Medulla oblongata (tissue), 1 donor: ENCODE results near the gene SDCCAG8.

ENCODE experiments used
- DNase-seq: peaks from one replicate; pipeline ENCODE4 v3.0.0-alpha.2; 2015; ENCODE audit errors: extremely low spot score

SDCCAG8 gene

GRCh38 chr1:243483071-243483771 is 227.4 kb downstream of the SDCCAG8 start:
- DNase-seq: no peak

- no peak for DNase-seq
These were observed 228.1 kb downstream of the SDCCAG8 start for GRCh38 chr1:243483952-243484351.

GRCh38 chr1:243487036-243487648 is 231.3 kb downstream of the SDCCAG8 start:
- no peak for DNase-seq

GRCh38 chr1:243487649-243488227 is 231.9 kb downstream of the SDCCAG8 start:
- DNase-seq: no peak

GRCh38 chr1:243488459-243489157 is 232.8 kb downstream of the SDCCAG8 start:
- no peak for DNase-seq

GRCh38 chr1:243489158-243489527 is 233.3 kb downstream of the SDCCAG8 start:
- DNase-seq: no peak

GRCh38 chr1:243489681-243490546 is 234.1 kb downstream of the SDCCAG8 start:
- no peak for DNase-seq

GRCh38 chr1:243490748-243491686 is 235.2 kb downstream of the SDCCAG8 start:
- DNase-seq: no peak

- no peak for DNase-seq
These were observed 237.6 kb downstream of the SDCCAG8 start for GRCh38 chr1:243493156-243494129.

GRCh38 chr1:243494741-243495431 is 239.0 kb downstream of the SDCCAG8 start:
- DNase-seq: no peak

- peak; percentile 80 for DNase-seq
These were observed 239.8 kb downstream of the SDCCAG8 start for GRCh38 chr1:243495442-243496186.

- peak; percentile 87 for DNase-seq
These were observed 240.4 kb downstream of the SDCCAG8 start for GRCh38 chr1:243496187-243496646.

GRCh38 chr1:243496806-243497205 is 241.0 kb downstream of the SDCCAG8 start:
- no peak for DNase-seq

GRCh38 chr1:243497939-243498681 is 242.3 kb downstream of the SDCCAG8 start:
- no peak for DNase-seq

GRCh38 chr1:243499248-243499647 is 243.4 kb downstream of the SDCCAG8 start:
- DNase-seq: no peak

- no peak for DNase-seq
These were observed 243.9 kb downstream of the SDCCAG8 start for GRCh38 chr1:243499711-243500110.

GRCh38 chr1:243500512-243500911 is 244.7 kb downstream of the SDCCAG8 start:
- DNase-seq: no peak
